ENCODE measurements around the gene TSPAN19.

Gene TSPAN19

GRCh38 chr12:84998341-84998740 lies 37.7 kb downstream of the TSPAN19 start:
- no peak for DNase-seq

DNA sequence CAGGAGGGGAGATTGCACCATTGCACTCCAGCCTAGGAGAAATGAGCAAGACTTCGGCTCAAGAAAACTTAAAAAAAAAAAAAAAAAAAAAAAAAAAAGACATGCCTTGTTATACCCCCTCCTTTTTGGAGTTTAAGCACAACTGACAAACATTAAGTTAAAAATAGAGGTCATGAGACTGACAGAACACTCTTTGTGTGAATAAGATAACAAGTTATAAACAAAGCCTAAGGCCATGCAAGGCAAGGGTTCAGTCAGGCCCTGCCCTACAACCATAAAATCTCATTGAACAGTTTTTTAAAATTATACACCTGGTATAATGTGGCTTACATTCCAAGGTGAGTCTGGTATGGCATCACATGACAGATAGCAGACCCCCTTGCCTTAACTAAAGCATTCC lies 39.3 kb downstream of the TSPAN19 start:
- DNase-seq: no peak

GRCh38 chr12:84995641-84996040 lies 40.4 kb downstream of the TSPAN19 start:
- no peak for DNase-seq

DNA sequence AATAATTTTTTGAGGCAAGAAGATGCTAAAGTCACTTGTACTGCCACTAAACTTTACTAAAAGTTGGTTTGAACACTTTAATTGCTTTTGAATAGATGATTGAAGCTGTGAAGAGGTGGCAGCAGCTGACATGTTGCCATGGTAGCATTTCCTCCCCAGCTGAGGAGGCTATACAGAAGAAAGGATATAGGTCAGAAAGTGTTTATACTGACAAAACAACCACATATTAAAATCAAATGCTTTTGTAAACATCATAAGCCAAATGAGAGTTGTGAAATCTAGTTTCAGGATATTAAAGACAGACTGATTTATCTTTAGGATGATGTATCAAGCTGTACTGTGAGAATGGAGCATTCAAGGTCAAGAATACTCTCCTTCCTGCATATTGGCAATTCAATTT lies 41.7 kb downstream of the TSPAN19 start:
- DNase-seq: no peak

DNA sequence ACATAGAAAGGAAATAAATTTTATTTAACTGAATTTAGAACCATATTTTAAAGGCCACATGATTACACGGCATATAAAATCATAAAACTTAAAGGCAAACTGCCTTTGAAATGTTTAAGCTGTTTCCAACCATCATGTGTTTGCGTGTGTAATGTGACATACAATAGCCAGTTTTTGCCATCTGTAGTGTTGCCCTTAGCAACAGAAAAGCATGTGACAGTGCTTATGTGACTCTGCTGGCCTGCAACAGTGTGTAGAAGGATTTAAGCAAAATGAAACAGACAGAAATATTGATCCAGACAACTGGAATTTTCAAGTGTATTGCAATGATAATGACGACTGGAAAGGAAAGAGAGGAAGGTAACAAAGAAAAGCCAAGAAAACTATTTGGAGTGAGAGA lies 49.5 kb downstream of the TSPAN19 start:
- DNase-seq: no peak

- DNase-seq: no peak
Measured at GRCh38 chr12:84986117-84986516, 50.0 kb downstream of the TSPAN19 start.

GRCh38 chr12:84983289-84983688 lies 52.8 kb downstream of the TSPAN19 start:
- DNase-seq: no peak

DNA sequence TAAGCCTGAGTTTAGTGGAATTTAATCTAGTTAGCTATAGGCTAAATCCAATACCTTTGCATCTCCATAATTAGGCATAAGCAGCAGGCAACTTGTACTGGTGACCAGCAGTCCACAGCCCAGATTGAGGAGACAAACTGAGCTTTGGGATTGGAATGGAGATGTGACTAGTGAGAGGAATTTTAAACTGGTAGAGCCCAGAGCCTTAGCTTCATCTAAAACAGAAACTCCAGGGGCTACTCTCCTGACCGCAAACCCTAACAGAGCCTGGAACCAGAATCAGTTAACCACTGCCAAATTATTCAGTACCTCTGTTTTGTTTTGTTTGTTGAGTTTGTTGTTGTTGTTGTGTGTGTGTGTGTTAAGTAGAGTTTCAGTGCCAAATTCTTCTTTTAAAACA lies 53.2 kb downstream of the TSPAN19 start:
- no peak for DNase-seq

DNA sequence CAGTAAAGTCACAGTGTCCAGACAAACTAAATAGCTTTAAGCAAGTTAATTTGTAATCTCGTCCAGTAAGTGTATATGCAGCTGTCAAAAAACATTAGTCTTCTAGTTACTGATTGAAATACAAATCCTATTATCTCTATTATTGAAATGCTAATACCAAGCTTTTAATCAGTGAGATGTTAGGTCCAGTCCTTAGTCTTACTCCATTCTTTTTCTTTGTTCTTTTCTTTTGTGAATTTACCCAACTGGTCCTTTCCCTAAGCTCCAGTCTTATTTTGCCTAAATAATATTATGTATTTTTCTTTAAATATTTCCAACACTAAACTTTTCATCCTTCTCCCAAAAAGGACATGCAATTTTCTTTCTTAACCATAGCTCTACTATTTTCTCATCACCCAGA lies 57.2 kb downstream of the TSPAN19 start:
- no peak for DNase-seq

DNA sequence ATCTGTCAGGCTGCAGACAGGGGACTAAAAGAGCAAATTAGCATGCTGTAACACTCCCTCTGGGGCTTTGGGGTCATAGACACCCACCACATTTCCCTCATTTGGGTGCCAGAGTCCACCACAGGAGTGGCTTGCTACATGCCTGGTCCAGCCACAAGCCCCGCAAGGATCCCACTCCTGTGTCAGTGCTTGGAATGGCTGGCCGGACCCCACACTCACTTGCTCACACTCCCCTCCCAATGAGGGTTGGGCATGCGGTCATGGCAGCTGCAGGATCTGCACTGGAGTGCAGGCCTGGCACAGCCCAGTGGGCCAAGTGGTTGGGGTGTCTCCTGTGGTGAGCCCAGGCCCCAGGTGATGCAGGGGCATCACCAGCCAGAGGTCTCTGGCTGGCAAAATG lies 59.9 kb downstream of the TSPAN19 start:
- DNase-seq: no peak

DNA sequence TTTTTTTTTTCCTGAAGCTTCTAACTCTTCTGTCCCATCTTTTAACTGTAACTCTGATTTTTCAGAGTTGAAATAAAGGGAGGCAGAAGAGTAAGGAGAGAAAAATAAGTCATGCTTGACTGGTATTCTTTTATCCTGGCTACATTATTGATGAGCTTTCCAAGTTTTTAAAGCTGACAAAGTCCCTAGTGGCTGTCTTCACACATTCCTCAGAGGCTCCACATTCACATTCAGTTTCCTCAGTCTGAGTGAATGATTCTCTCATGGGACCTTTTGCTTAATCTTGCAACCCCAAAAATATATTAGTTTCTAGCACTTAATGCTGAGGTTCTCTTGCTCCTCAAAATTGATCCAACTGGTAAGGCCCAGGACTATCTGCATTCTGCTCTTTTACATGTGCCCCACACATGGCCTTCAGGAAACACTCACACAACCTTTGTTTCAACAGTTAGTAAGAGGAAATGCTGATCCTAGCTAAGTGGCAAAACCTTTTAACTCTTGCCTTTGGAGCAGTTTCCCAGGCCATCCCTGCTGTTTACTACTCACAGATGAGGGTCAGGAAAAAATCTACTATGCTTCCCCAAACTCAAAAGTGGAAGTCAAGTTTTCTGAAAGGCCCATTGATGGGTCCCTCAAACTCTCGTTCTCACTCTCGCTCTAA lies 61.8 kb downstream of the TSPAN19 start:
- no peak for DNase-seq

DNA sequence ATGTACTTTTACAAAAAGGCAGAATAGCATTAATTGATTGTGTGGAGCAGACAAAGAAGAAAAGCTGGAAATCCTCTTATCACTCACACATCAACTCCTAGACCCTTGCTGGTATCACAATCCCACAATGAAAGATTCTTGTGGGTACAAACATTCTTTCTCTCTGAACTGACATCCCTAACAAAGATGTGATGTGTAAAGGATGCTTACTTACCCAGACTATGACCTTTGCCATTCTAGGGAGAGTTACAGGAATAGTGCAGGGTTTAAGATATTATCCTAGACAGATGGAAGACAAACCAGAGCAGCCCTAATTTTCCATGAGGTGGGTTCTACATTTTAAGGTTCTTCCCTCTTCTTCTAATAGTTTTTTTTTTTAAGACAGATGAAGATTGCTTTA lies 63.1 kb downstream of the TSPAN19 start:
- DNase-seq: no peak

DNA sequence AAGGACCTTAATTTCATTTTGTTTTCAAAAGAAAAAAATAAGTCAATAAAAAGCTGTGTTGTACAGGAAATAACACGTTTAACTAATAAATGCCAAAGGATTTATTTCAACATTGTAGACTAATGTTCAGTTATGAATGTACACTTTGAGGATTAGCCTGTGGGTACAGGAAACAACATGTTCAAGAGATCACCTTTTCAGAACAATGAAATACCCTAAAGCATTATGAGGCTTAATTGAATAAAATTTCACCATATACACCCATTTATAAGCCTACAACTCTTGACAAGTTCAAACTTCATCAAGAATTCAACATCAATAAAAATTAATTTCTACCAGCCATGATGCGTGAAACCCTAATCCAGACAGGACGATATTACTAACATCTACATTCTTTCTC lies 66.9 kb downstream of the TSPAN19 start:
- DNase-seq: no peak
